GM19467 (cell line): ENCODE measurements around the gene PFKFB1.
"Not testable (repeated sequence)": the region's sequence is repeated elsewhere in the genome, so short reads cannot be mapped to it uniquely, and the experiment has no call there.

Experiments
- ATAC-seq: cut with Tn5 transposase; IDR thresholded peaks from one replicate; pipeline ENCODE4 v1.9.1; 2021; ENCODE audit warnings: mild to moderate bottlenecking, moderate library complexity; ENCODE audit not compliant: unreplicated experiment

PFKFB1 gene

GRCh38 chrX:54994668-54995351 lies 822 bp upstream of the PFKFB1 start:
- ATAC-seq, result no peak

GRCh38 chrX:54992911-54993622 lies 921 bp downstream of the PFKFB1 start:
- ATAC-seq, result no peak

GRCh38 chrX:54991706-54992105 lies 2.3 kb downstream of the PFKFB1 start:
- ATAC-seq, result no peak

GRCh38 chrX:54983306-54983705 lies 10.7 kb downstream of the PFKFB1 start:
- ATAC-seq, result not testable (repeated sequence)

- ATAC-seq, result no peak
Measured at GRCh38 chrX:54980334-54980733, 13.7 kb downstream of the PFKFB1 start.

GRCh38 chrX:54979432-54979831 lies 14.6 kb downstream of the PFKFB1 start:
- ATAC-seq, result no peak

GRCh38 chrX:54978448-54978847 lies 15.5 kb downstream of the PFKFB1 start:
- ATAC-seq, result no peak

- no peak for ATAC-seq
Measured at GRCh38 chrX:54977387-54977786, 16.6 kb downstream of the PFKFB1 start.

- no peak for ATAC-seq
Measured at GRCh38 chrX:54964766-54965497, 29.1 kb downstream of the PFKFB1 start.

GRCh38 chrX:54961750-54962149 lies 32.2 kb downstream of the PFKFB1 start:
- no peak for ATAC-seq

- ATAC-seq, result no peak
Measured at GRCh38 chrX:54950730-54951375, 43.1 kb downstream of the PFKFB1 start.

GRCh38 chrX:54945224-54945623 lies 48.8 kb downstream of the PFKFB1 start:
- no peak for ATAC-seq

GRCh38 chrX:54944816-54945215 lies 49.2 kb downstream of the PFKFB1 start:
- ATAC-seq, result no peak

GRCh38 chrX:54937416-54937815 lies 56.6 kb downstream of the PFKFB1 start:
- ATAC-seq, result no peak

- ATAC-seq, result no peak
Measured at GRCh38 chrX:54935306-54935705, 58.7 kb downstream of the PFKFB1 start.

- ATAC-seq, result no peak
Measured at GRCh38 chrX:54934890-54935289, 59.1 kb downstream of the PFKFB1 start.

GRCh38 chrX:54934058-54934457 lies 59.9 kb downstream of the PFKFB1 start:
- ATAC-seq, result no peak

GRCh38 chrX:54933150-54933826 lies 60.7 kb downstream of the PFKFB1 start:
- ATAC-seq, result no peak

- ATAC-seq, result no peak
Measured at GRCh38 chrX:54931107-54931506, 62.9 kb downstream of the PFKFB1 start.

- ATAC-seq, result no peak
Measured at GRCh38 chrX:54930291-54931049, 63.5 kb downstream of the PFKFB1 start.
